CD4-positive, alpha-beta T cell treated with Interleukin-6 at 100 ng/mL for 8 hours (primary cell): ENCODE data around the gene CCL2.

Source experiments
- DNase-seq: peaks from one replicate; pipeline ENCODE4 v3.0.0-alpha.2; 2020; ENCODE audit warnings: mixed read lengths, low spot score

The CCL2 gene

DNA sequence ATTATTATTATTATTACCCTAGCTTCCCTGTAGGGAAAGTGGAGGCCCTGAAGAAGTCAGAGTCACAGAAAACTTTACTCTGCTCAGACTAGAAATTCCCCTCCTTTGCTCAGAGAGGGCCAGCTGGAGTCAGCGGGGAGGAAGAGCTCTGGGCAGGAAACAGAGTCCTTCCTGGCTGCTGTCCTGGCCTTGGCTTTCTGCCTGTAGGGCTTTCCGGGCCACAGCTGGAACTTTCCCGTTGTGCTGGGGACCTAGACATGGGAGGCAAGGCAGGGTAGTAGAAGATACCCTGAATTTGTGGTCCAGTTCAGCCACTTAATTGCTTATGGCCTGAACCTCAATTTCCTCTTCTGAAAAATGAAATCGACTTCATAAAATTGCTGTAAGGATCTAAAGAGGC, 14.0 kb upstream of the CCL2 start:
- no peak for DNase-seq

DNA sequence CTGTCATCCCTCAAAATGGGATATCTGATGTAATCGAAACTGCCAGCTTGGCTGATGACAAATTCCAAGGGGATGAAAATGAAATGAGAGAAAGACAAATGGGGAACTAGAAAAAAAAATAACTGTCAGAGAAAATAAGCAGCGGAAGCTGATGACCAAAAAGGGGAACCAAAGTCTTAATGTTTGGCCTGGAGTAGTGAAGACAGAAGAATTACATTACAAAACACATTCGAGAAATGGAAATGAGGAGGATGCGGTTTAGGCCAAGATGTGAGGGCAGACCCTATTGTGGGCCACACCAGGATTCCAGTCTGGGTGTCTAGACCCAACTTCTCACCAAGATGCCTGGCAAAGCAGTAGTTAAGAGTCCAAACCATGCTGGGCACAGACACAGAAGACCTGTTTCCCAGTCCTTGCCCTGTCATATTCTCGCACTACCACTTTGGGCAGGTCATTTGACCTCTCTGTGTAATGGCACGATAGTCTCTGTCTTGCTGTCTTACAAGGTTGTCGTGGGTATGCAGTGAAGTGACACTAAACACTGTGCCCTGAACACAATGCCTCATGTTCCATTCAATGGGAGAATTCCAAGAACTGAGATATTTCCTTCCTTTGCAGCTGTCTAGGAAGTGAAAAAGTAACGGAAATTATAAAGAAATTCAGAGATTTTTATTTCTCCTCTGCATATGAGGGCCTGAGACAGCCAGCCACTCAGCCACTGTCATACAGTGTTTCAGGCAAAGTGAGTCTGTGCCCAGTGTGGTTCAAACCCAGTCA, 12.3 kb upstream of the CCL2 start:
- DNase-seq, result no peak

GRCh38 chr17:34243364-34244320, 11.4 kb upstream of the CCL2 start:
- no peak for DNase-seq

- no peak for DNase-seq
Observed at GRCh38 chr17:34245351-34245905, 9.7 kb upstream of the CCL2 start.

DNA sequence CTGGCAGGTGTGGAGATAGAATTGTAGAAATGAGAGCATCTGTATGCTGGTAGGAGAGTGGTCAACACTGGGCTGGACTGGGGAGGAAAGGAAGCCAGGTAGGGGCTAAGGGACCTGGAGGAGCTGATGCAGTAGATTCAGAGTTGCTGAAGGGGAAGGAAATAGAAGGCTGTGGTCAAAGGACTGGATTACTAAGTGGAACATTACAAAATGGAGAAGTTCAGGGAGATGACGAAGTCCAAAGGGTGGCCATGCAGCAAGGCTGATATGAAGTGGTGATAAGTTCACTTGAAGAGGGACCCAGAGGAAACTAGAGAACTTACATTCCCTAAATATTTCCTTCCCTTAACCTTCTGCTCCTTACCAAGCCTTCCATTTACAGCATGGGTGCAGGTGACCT, 8.6 kb upstream of the CCL2 start:
- DNase-seq, result no peak

GRCh38 chr17:34246881-34247280, 8.2 kb upstream of the CCL2 start:
- DNase-seq, result no peak

GRCh38 chr17:34248511-34249024, 6.5 kb upstream of the CCL2 start:
- DNase-seq, result no peak

- no peak for DNase-seq
Observed at GRCh38 chr17:34249061-34249460, 6.0 kb upstream of the CCL2 start.

DNA sequence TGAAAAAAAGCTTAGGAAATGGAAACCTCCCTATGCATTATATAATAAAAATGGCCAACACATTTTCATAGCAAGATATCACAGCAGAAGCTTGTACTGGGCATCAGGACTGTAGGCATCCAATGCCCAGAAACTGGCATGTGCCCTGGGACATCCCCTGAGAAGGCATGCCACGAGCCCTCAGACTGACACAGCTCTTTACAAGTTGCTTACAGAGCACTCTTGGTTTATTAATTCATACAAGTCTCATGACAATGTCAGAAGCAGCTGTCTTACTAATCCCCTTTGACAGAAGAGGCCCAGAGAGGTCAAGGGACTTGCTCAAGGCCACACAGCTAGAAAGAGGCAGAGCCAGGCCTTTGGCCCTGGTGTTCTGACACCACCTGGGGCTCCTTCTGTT, 5.6 kb upstream of the CCL2 start:
- DNase-seq, result no peak

DNA sequence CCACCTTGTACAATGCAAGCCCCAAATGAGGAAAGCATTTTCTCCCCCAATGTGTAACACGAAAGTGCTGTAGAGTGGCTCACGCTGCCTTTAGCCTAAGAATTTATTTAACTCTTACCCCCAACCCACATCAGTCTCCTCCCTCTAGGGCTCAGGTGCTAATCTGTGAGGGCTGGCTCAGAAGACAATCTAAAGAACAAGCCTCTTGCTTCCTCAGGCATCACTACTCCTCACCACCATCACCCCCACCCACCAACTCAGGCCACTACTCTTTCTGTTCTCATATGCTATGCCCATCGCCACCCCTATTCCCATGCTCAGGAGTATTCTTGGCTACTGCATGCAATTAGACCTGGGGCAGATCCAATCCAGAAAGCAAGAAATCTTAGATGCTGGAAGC, 3.9 kb upstream of the CCL2 start:
- DNase-seq, result no peak

DNA sequence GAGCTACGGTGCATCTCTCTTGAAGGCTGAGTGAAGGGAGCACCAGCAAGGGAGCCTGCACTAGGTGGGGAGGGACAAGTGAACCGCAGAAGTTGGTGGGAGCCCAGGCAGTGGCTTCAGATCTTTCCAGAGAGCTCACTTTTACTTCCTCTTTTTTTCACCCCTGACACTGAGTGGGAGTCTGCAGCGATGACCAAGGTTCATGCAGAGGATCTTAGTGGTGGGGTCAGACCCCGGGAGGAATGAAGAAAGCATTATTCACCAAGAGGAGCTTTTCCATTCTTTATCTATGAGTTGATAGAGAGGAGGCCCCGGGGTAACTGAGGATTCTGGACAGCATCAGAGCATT, 3.0 kb upstream of the CCL2 start:
- DNase-seq, result no peak

DNA sequence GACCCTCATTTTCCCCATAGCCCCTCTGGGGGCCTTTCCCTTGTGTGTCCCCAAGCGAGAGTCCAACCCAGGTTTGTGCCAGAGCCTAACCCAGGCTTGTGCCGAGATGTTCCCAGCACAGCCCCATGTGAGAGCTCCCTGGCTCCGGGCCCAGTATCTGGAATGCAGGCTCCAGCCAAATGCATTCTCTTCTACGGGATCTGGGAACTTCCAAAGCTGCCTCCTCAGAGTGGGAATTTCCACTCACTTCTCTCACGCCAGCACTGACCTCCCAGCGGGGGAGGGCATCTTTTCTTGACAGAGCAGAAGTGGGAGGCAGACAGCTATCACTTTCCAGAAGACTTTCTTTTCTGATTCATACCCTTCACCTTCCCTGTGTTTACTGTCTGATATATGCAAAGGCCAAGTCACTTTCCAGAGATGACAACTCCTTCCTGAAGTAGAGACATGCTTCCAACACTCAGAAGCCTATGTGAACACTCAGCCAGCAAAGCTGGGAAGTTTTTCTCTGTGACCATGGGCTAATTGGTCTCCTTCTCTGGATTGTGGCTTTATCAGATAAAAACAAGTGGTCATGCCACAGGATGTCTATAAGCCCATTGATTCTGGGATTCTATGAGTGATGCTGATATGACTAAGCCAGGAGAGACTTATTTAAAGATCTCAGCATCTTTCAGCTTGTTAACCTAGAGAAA, 2.5 kb upstream of the CCL2 start:
- no peak for DNase-seq

DNA sequence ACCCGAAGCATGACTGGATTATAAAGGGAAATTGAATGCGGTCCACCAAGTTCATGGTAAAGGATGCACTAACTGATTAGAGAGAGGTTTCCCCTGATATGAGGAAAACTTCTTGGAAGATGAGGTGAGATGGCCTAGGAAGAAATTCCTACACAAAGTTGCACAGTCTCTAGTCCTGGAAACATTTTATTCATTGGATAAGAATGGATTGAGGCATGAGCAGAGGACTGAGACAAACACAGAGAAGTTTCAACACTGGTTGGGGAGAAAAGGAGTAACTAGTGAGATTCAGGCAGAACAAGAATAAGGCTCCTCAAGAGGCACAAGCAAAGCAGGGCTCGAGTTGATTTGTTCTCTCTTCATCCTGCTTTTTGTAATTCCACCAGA, 2.0 kb upstream of the CCL2 start:
- no peak for DNase-seq

GRCh38 chr17:34254146-34254545, 939 bp upstream of the CCL2 start:
- no peak for DNase-seq

GRCh38 chr17:34255381-34255732, 272 bp downstream of the CCL2 start:
- no peak for DNase-seq

GRCh38 chr17:34255841-34256240, 756 bp downstream of the CCL2 start:
- no peak for DNase-seq

GRCh38 chr17:34257299-34257985, 2.4 kb downstream of the CCL2 start:
- no peak for DNase-seq

- DNase-seq, result no peak
Observed at GRCh38 chr17:34257986-34258326, 2.9 kb downstream of the CCL2 start.

DNA sequence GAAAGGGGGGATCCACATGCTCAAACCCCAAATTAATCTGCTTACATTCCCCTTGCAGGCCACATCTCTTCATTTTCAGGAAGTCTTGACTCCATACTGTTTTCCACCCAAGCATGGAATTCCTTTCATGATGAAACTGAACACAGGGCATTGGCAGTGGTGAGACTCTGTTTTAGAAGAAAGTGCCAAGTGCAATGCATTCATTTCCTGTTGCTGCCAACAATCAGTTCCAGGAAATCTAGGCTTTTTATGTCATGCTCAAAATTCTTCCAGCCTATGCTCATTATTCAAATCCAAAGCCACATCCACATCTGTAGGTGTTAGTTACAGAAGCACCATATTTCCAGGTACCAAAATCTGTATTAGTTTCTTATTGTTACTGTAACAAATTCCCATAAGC, 4.1 kb downstream of the CCL2 start:
- DNase-seq, result no peak

GRCh38 chr17:34260861-34261260, 5.8 kb downstream of the CCL2 start:
- no peak for DNase-seq

GRCh38 chr17:34261568-34262337, 6.7 kb downstream of the CCL2 start:
- no peak for DNase-seq
